CD4-positive, alpha-beta memory T cell (primary cell): Measurements from ENCODE around the gene NANOG. TPM values are rescaled to one million over a fixed set of nuclear protein-coding genes. Genes with fewer than 3 reads are reported as not detected.
"Not testable (repeated sequence)": the region's sequence is repeated elsewhere in the genome, so short reads cannot be mapped to it uniquely, and the experiment has no call there.

ENCODE experiments used
- CTCF ChIA-PET: fragments of 350-600 bp; sonication (Branson Sonifier 250); formaldehyde crosslinking; loops from one replicate; lab custom pipeline; 2021; ENCODE audit warnings: inconsistent platforms; ENCODE audit not compliant: partially characterized antibody; lab: Charles Lee
- POLR2A ChIA-PET: fragments of 350-600 bp; sonication (Branson Sonifier 250); formaldehyde crosslinking; loops from one replicate; lab custom pipeline; 2021; ENCODE audit not compliant: partially characterized antibody; lab: Charles Lee
- DNase-seq, 5 donors: peaks; one replicate each; pipeline versions ENCODE4 v3.0.0 to v3.0.0-alpha.2; 2020 to 2022; ENCODE audit warnings: mixed read lengths in 1 of 5
- H3K27ac ChIP-seq: one replicate; pipeline ENCODE4 v1.7.0; 2013; ENCODE audit warnings: low read depth, low read length
- H3K27me3 ChIP-seq: 2 replicates; pipeline ENCODE4 v1.7.0; 2013; ENCODE audit warnings: mild to moderate bottlenecking, low read length, moderate library complexity; ENCODE audit not compliant: insufficient read depth
- H3K36me3 ChIP-seq: 2 replicates; pipeline ENCODE4 v1.7.0; 2013; ENCODE audit warnings: mild to moderate bottlenecking, low read length, moderate library complexity; ENCODE audit not compliant: insufficient read depth
- H3K4me1 ChIP-seq: 2 replicates; pipeline ENCODE4 v1.7.0; 2013; ENCODE audit warnings: mild to moderate bottlenecking, low read length, moderate library complexity; ENCODE audit not compliant: insufficient read depth
- H3K4me3 ChIP-seq, 2 donors: one replicate each; pipeline ENCODE4 v1.7.0; 2013; ENCODE audit warnings: low read length in 2 of 2, mild to moderate bottlenecking in 1 of 2
- H3K9me3 ChIP-seq, 2 donors: one replicate each; pipeline ENCODE4 v1.7.0; 2013; ENCODE audit warnings: low read length in 2 of 2, control low read depth in 1 of 2; ENCODE audit not compliant: control insufficient read depth in 1 of 2
- H3K27ac Mint-ChIP-seq, 7 donors: one replicate each; pipeline ENCODE4 v1.8.0; 2020 to 2021; ENCODE audit warnings: mixed read lengths in 7 of 7, mild to moderate bottlenecking in 6 of 7, inconsistent platforms in 3 of 7, moderate library complexity in 3 of 7
- H3K27me3 Mint-ChIP-seq, 2 donors: one replicate each; pipeline ENCODE4 v1.8.0; 2020 to 2021; ENCODE audit warnings: mixed read lengths in 2 of 2
- H3K36me3 Mint-ChIP-seq, 2 donors: one replicate each; pipeline ENCODE4 v1.8.0; 2020 to 2021; ENCODE audit warnings: mixed read lengths in 2 of 2, inconsistent platforms in 1 of 2, mild to moderate bottlenecking in 1 of 2
- H3K4me1 Mint-ChIP-seq, 4 donors: one replicate each; pipeline ENCODE4 v1.8.0; 2020 to 2021; ENCODE audit warnings: mixed read lengths in 4 of 4, mild to moderate bottlenecking in 1 of 4
- H3K4me3 Mint-ChIP-seq, 8 donors: one replicate each; pipeline ENCODE4 v1.8.0; 2020 to 2021; ENCODE audit warnings: mixed read lengths in 8 of 8, mild to moderate bottlenecking in 7 of 8, moderate library complexity in 6 of 8, inconsistent platforms in 3 of 8
- H3K9me3 Mint-ChIP-seq, 8 donors: one replicate each; pipeline ENCODE4 v1.8.0; 2020 to 2021; ENCODE audit warnings: mixed read lengths in 8 of 8, mild to moderate bottlenecking in 5 of 8, inconsistent platforms in 3 of 8, moderate library complexity in 1 of 8
- intact Hi-C: fragments of 100-400 bp; cut with micrococcal nuclease; formaldehyde crosslinking; loops from one replicate; pipeline ENCODE4 v1.15.1; 2023
- polyA plus RNA-seq, 2 donors: library from polyadenylated mRNA; unstranded; fragments of 300-500 nt; fragmentation: Illumina TruSeq; gene quantifications; one replicate each; pipeline ENCODE4 v1.2.3, GENCODE V29; 2021
- total RNA-seq, 2 experiments: library from RNA; stranded (reverse); gene quantifications; one replicate each; pipeline ENCODE4 v1.2.3, GENCODE V29; 2021

Gene NANOG
- total RNA-seq (not detected), polyA plus RNA-seq (not detected)

- Mint-ChIP-seq H3K27ac (peak within 1 kb of the TSS in 1 of 7 donors; percentile 53), H3K27me3 (peaks cover 16 to 29% of the 10 kb centered on the region in 2 donors)
- H3K36me3 ChIP-seq, DNase-seq, H3K4me3 ChIP-seq, intact Hi-C loops, H3K27ac ChIP-seq, H3K4me1 ChIP-seq, H3K27me3 ChIP-seq, H3K9me3 Mint-ChIP-seq, H3K4me3 Mint-ChIP-seq, H3K9me3 ChIP-seq, POLR2A ChIA-PET, H3K36me3 Mint-ChIP-seq, H3K4me1 Mint-ChIP-seq: not testable (repeated sequence)
- CTCF ChIA-PET: interaction anchor here (1.7 kb wide), 1 partner anchor 18 kb away, joined by 6 read pairs; no protein-coding TSS in a partner anchor
These were observed at the start of gene NANOG for GRCh38 chr12:7788884-7789528. TSS of gene NANOG (plus strand) at chr12:7789402. CDS start at chr12:7789615, 213 bp downstream.

DNA sequence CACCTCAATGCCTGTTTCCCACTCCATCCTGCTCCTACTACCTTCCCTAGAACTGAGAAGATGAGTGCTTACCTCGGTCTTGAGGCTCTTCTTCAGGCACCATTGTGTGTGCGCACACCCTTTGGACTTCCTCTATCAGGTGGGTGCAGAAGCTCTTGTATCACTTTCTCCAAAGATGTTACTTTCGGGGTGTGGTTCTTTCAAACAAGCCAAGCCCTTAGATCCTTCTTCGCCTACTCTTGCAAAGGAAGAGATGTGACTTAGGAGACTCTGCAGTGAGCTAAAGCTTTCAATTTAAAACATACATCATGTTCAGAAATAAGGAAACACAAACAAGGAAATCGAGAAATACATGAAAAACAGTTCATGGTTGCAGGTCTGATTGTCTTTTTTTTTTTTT lies 42.0 kb upstream of the NANOG start, which contains the start of gene CLEC4C:
Gene CLEC4C, minus strand, starts transcription at position 130 of the 400 bp plus-strand sequence. Its CDS starts 27 bp downstream, at position 103.
- H3K4me1 ChIP-seq: no peaks in the 10 kb centered on the region
- no peaks in the 10 kb centered on the region for H3K9me3 ChIP-seq
- no peak for DNase-seq
- POLR2A ChIA-PET: no interaction called here
- CTCF ChIA-PET: no interaction called here
- H3K27me3 ChIP-seq: no peaks in the 10 kb centered on the region
- no peaks in the 10 kb centered on the region for H3K36me3 ChIP-seq
- no peak within 1 kb of the TSS for H3K27ac ChIP-seq
- Mint-ChIP-seq H3K36me3 (no peaks in the 10 kb centered on the region), H3K27me3 (peaks cover 2 to 4% of the 10 kb centered on the region in 2 donors), H3K27ac (peak within 1 kb of the TSS in 1 of 7 donors; percentile 43), H3K4me3 (no peak within 1 kb of the TSS), H3K9me3 (peaks cover 0 to 8% (median 0%) of the 10 kb centered on the region in 8 donors), H3K4me1 (no peaks in the 10 kb centered on the region)
- intact Hi-C loops: no loop called here
- H3K4me3 ChIP-seq: no peak within 1 kb of the TSS

DNA sequence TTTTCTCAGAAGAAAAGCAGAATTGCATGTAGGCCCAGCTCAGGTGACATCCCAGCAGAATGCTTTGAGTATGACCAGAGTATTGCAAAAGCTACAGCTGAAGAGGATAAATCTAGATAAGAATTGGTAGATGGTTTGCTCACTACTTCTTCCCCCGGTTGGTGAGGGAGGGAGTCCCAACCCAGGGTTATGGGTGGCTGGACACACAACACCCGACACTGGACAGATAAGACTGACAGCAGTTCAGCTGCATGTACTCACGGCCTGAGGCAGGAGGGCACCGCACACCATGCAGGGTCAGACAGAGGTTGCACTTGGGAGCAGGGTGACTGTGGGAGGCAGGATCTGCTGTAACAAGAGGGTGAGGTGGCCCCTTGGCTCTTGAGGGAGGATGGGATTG lies 40.4 kb upstream of the NANOG start:
- no peaks in the 10 kb centered on the region for H3K36me3 Mint-ChIP-seq
- ChIA-PET POLR2A (no interaction called here), CTCF (no interaction called here)
- Histone ChIP-seq H3K27me3 (no peaks in the 10 kb centered on the region), H3K27ac (no peak overlapping the region), H3K4me3 (no peak overlapping the region), H3K36me3 (no peaks in the 10 kb centered on the region), H3K9me3 (no peaks in the 10 kb centered on the region), H3K4me1 (no peaks in the 10 kb centered on the region)
- no peak overlapping the region for H3K4me3 Mint-ChIP-seq
- peaks cover 0 to 2% (median under 1%) of the 10 kb centered on the region in 4 donors for H3K4me1 Mint-ChIP-seq
- no peak overlapping the region for H3K27ac Mint-ChIP-seq
- intact Hi-C loops: no loop called here
- no peak for DNase-seq
- peaks cover 0 to 3% (median 0%) of the 10 kb centered on the region in 8 donors for H3K9me3 Mint-ChIP-seq
- H3K27me3 Mint-ChIP-seq: peaks cover 2 to 4% of the 10 kb centered on the region in 2 donors

DNA sequence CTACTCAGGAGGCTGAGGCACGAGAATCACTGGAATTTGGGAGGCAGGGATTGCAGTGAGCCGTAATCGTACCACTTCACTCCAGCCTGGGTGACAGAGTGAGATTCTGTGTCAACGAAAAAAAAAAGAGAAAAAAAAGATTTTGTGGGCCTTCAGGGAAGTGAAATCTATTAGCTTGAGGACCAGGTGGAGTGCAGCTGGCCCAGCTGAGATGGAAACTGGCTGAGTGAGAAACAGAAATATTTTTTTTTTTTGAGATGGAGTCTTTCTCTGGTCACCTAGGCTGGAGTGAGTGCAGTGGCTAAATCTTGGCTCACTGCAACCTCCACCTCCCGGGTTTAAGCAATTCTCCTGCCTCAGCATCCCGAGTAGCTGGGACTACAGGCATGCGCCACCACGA lies 39.8 kb upstream of the NANOG start:
- no peaks in the 10 kb centered on the region for H3K36me3 Mint-ChIP-seq
- intact Hi-C loops: no loop called here
- Histone ChIP-seq H3K27me3 (no peaks in the 10 kb centered on the region), H3K36me3 (no peaks in the 10 kb centered on the region), H3K9me3 (no peaks in the 10 kb centered on the region), H3K4me3 (no peak overlapping the region), H3K27ac (no peak overlapping the region), H3K4me1 (no peaks in the 10 kb centered on the region)
- peaks cover 2 to 4% of the 10 kb centered on the region in 2 donors for H3K27me3 Mint-ChIP-seq
- H3K27ac Mint-ChIP-seq: no peak overlapping the region
- H3K9me3 Mint-ChIP-seq: peaks cover 0 to 2% (median 0%) of the 10 kb centered on the region in 8 donors
- ChIA-PET CTCF (no interaction called here), POLR2A (no interaction called here)
- no peak overlapping the region for H3K4me3 Mint-ChIP-seq
- H3K4me1 Mint-ChIP-seq: peaks cover 0 to 2% (median under 1%) of the 10 kb centered on the region in 4 donors
- no peak for DNase-seq

DNA sequence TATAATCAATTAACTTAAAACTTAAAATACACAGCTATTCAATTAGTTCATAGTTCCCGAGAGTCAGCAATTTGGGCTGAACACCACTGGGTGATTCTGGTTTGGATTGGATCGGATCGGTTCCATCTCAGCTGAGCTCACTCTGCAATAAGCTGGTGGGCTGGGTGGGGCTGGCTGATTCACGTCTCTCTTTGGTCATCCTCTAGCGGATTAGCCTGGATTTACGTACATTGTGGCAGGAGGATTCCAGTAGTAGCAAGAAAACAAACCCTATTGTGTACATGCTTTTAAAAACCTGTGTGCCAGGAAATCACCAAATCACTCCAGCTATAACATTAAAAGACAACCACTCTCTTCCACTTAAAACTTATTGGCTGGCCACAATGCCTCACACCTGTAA lies 38.9 kb upstream of the NANOG start:
- POLR2A ChIA-PET: no interaction called here
- H3K4me1 ChIP-seq: no peaks in the 10 kb centered on the region
- CTCF ChIA-PET: no interaction called here
- no peak for DNase-seq
- no peak overlapping the region for H3K4me3 ChIP-seq
- no peak overlapping the region for H3K4me3 Mint-ChIP-seq
- H3K36me3 ChIP-seq: no peaks in the 10 kb centered on the region
- H3K36me3 Mint-ChIP-seq: no peaks in the 10 kb centered on the region
- H3K27ac ChIP-seq: no peak overlapping the region
- intact Hi-C loops: no loop called here
- H3K27ac Mint-ChIP-seq: no peak overlapping the region
- peaks cover 0 to 2% (median under 1%) of the 10 kb centered on the region in 4 donors for H3K4me1 Mint-ChIP-seq
- H3K9me3 Mint-ChIP-seq: peaks cover 0 to 2% (median 0%) of the 10 kb centered on the region in 8 donors
- peaks cover 2 to 4% of the 10 kb centered on the region in 2 donors for H3K27me3 Mint-ChIP-seq
- H3K27me3 ChIP-seq: no peaks in the 10 kb centered on the region
- no peaks in the 10 kb centered on the region for H3K9me3 ChIP-seq

DNA sequence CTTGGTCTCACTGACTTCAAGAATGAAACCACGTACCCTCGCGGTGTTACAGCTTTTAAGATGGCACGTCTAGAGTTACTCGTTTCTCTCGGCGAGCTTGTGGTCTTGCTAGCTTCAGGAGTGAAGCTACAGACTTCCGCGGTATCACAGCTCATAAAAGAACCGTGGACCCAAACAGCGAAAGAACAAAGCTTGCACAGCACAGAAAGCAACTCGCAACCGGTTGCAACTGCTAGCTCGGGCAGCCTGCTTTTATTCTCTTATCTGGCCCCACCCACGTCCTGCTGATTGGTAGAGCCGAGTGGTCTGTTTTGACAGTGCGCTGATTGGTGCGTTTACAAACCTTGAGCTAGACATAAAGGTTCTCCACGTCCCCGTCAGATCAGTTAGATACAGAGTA lies 37.8 kb upstream of the NANOG start:
- H3K4me1 Mint-ChIP-seq: peaks cover 0 to 5% (median 4%) of the 10 kb centered on the region in 4 donors
- H3K27me3 ChIP-seq: no peaks in the 10 kb centered on the region
- H3K36me3 ChIP-seq: no peaks in the 10 kb centered on the region
- peaks cover 0 to 2% (median 0%) of the 10 kb centered on the region in 8 donors for H3K9me3 Mint-ChIP-seq
- ChIA-PET CTCF (no interaction called here), POLR2A (no interaction called here)
- no peak overlapping the region for H3K4me3 ChIP-seq
- intact Hi-C loops: no loop called here
- no peaks in the 10 kb centered on the region for H3K4me1 ChIP-seq
- peak overlapping the region in 1 of 7 donors; percentile 18 for H3K27ac Mint-ChIP-seq
- peaks cover 2 to 4% of the 10 kb centered on the region in 2 donors for H3K27me3 Mint-ChIP-seq
- H3K4me3 Mint-ChIP-seq: peak overlapping the region in 1 of 8 donors; percentile 20
- H3K9me3 ChIP-seq: no peaks in the 10 kb centered on the region
- H3K27ac ChIP-seq: no peak overlapping the region
- DNase-seq: no peak
- no peaks in the 10 kb centered on the region for H3K36me3 Mint-ChIP-seq

- POLR2A ChIA-PET, H3K9me3 Mint-ChIP-seq, CTCF ChIA-PET, H3K4me3 Mint-ChIP-seq, H3K27me3 ChIP-seq, H3K27me3 Mint-ChIP-seq, H3K4me1 Mint-ChIP-seq, H3K36me3 ChIP-seq, H3K9me3 ChIP-seq, H3K4me3 ChIP-seq, DNase-seq, H3K36me3 Mint-ChIP-seq, intact Hi-C loops, H3K27ac ChIP-seq, H3K4me1 ChIP-seq, H3K27ac Mint-ChIP-seq: not testable (repeated sequence)
These were observed 37.0 kb upstream of the NANOG start for GRCh38 chr12:7751941-7752922.
